Measurements from ENCODE around the gene JUP.
A peak's percentile ranks its signal among the peaks of the same experiment; 100 is the strongest.

JUP gene

DNA sequence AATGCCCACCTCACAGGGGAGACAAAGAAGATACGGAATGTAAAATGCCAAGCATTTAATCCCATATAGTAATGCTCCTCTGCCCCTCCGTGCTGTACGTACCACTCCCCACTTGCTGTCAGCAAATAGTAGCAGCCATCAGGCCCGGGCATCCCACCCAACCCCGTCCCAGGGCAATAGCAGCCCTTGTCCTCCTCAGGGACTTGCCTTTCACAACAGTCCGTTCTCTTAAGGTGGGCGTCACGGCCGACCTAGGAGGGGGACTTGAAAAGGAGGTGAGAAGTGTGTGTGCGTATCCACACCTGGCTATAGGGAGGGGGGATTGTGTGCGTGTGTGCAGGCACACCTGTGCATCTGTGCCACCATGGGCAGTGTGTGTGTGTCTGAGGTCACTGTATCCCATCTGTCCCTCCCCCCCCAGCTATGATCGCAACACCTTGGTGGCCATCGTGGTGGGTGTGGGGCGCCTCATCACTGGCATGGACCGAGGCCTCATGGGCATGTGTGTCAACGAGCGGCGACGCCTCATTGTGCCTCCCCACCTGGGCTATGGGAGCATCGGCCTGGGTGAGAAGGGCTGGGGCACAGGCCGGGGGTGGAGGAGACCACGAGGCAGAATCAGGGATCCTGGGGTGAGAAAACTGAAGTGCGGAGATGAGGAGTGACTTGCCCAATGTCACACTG, 30.3 kb upstream of the JUP start:
- Histone ChIP-seq H4K8ac (ENCODE audit: low read length) (no peak overlapping the region), H3K4me2 (ENCODE audit: low read length, poor library complexity, severe bottlenecking) (no peak overlapping the region), H2BK12ac (ENCODE audit: low read length in 2 of 2) (no peak overlapping the region), H3K27me3 (ENCODE audit: control insufficient read depth in 1 of 2, insufficient read depth in 1 of 2, low read length in 2 of 2) (no peaks in the 10 kb centered on the region), H2AK5ac (ENCODE audit: low read length, severe bottlenecking) (no peak overlapping the region), H3K18ac (ENCODE audit: low read depth in 1 of 2, low read length in 2 of 2) (no peak overlapping the region), H3K79me1 (replicated peaks; ENCODE audit: low read length, poor library complexity, severe bottlenecking) (peaks cover 28% of the 10 kb centered on the region), H3K36me3 (ENCODE audit: control insufficient read depth in 1 of 2, insufficient read depth in 2 of 2, low read depth in 1 of 2, low read length in 2 of 2) (peaks cover 39 to 49% of the 10 kb centered on the region in 2 experiments), H3K4me3 (ENCODE audit: insufficient read depth in 1 of 2, low read depth in 1 of 2, low read length in 2 of 2) (no peak overlapping the region), H3K14ac (ENCODE audit: low read length in 2 of 2) (no peak overlapping the region), H3K23ac (ENCODE audit: low read length in 2 of 2) (no peak overlapping the region), H3K4ac (ENCODE audit: low read depth in 1 of 2, low read length in 2 of 2) (no peak overlapping the region), H2BK15ac (ENCODE audit: low read depth, poor library complexity, severe bottlenecking) (no peak overlapping the region), H2BK5ac (ENCODE audit: low read depth, low read length, poor library complexity, severe bottlenecking) (no peak overlapping the region), H3K9me3 (ENCODE audit: control insufficient read depth, low read length) (no peaks in the 10 kb centered on the region), H2BK120ac (ENCODE audit: low read depth, low read length) (no peak overlapping the region), H3K27ac (ENCODE audit: low read length, poor library complexity, severe bottlenecking) (no peak overlapping the region), H3K4me1 (ENCODE audit: control insufficient read depth, insufficient read depth, low read depth, low read length) (peaks cover 28% of the 10 kb centered on the region), H2AFZ (ENCODE audit: low read depth, low read length) (no peak overlapping the region), H4K91ac (ENCODE audit: low read length) (no peak overlapping the region), H3K9ac (ENCODE audit: low read length) (no peak overlapping the region)
- no peak for DNase-seq
- 97% methylated on average over 22 of the region's 23 CpGs for WGBS

- Histone ChIP-seq H2AK5ac (ENCODE audit: low read length, severe bottlenecking) (peak overlapping the region; percentile 97), H3K9me3 (ENCODE audit: control insufficient read depth, low read length) (no peaks in the 10 kb centered on the region), H3K27ac (ENCODE audit: low read length, poor library complexity, severe bottlenecking) (peak overlapping the region; percentile 94), H2BK15ac (ENCODE audit: low read depth, poor library complexity, severe bottlenecking) (peak overlapping the region; percentile 84), H3K23ac (ENCODE audit: low read length in 2 of 2) (peak overlapping the region in 1 of 2 experiments; percentile 91), H2AFZ (ENCODE audit: low read depth, low read length) (no peak overlapping the region), H3K9ac (ENCODE audit: low read length) (peak overlapping the region; percentile 95), H3K4me2 (ENCODE audit: low read length, poor library complexity, severe bottlenecking) (peak overlapping the region; percentile 84), H3K4ac (ENCODE audit: low read depth in 1 of 2, low read length in 2 of 2) (no peak overlapping the region), H3K4me3 (ENCODE audit: insufficient read depth in 1 of 2, low read depth in 1 of 2, low read length in 2 of 2) (peak overlapping the region in 1 of 2 experiments; percentile 97), H3K4me1 (ENCODE audit: control insufficient read depth, insufficient read depth, low read depth, low read length) (peaks cover 47% of the 10 kb centered on the region), H3K18ac (ENCODE audit: low read depth in 1 of 2, low read length in 2 of 2) (peak overlapping the region in 1 of 2 experiments; percentile 87), H2BK12ac (ENCODE audit: low read length in 2 of 2) (peak overlapping the region in 1 of 2 experiments; percentile 75), H4K91ac (ENCODE audit: low read length) (no peak overlapping the region), H2BK5ac (ENCODE audit: low read depth, low read length, poor library complexity, severe bottlenecking) (peak overlapping the region; percentile 69), H3K27me3 (ENCODE audit: control insufficient read depth in 1 of 2, insufficient read depth in 1 of 2, low read length in 2 of 2) (no peaks in the 10 kb centered on the region), H4K8ac (ENCODE audit: low read length) (no peak overlapping the region), H3K14ac (ENCODE audit: low read length in 2 of 2) (peak overlapping the region in 1 of 2 experiments; percentile 31), H2BK120ac (ENCODE audit: low read depth, low read length) (no peak overlapping the region), H3K79me1 (replicated peaks; ENCODE audit: low read length, poor library complexity, severe bottlenecking) (peaks cover 26% of the 10 kb centered on the region), H3K36me3 (ENCODE audit: control insufficient read depth in 1 of 2, insufficient read depth in 2 of 2, low read depth in 1 of 2, low read length in 2 of 2) (peaks cover 29 to 35% of the 10 kb centered on the region in 2 experiments)
- DNase-seq = peak; percentile 62
- 9% methylated on average over 1 of the region's 1 CpG for WGBS
Measured at GRCh38 chr17:41814195-41814594, 27.7 kb upstream of the JUP start.

GRCh38 chr17:41813699-41814124, 27.2 kb upstream of the JUP start:
- Histone ChIP-seq H3K9ac (ENCODE audit: low read length) (peak overlapping the region; percentile 95), H3K79me1 (replicated peaks; ENCODE audit: low read length, poor library complexity, severe bottlenecking) (peaks cover 26% of the 10 kb centered on the region), H3K23ac (ENCODE audit: low read length in 2 of 2) (peak overlapping the region in 1 of 2 experiments; percentile 91), H3K27me3 (ENCODE audit: control insufficient read depth in 1 of 2, insufficient read depth in 1 of 2, low read length in 2 of 2) (no peaks in the 10 kb centered on the region), H3K18ac (ENCODE audit: low read depth in 1 of 2, low read length in 2 of 2) (peak overlapping the region; percentile 12 to 87), H2AK5ac (ENCODE audit: low read length, severe bottlenecking) (peak overlapping the region; percentile 97), H3K14ac (ENCODE audit: low read length in 2 of 2) (peak overlapping the region; percentile 0 to 61), H3K4ac (ENCODE audit: low read depth in 1 of 2, low read length in 2 of 2) (peak overlapping the region; percentile 57 to 92), H2BK120ac (ENCODE audit: low read depth, low read length) (no peak overlapping the region), H4K91ac (ENCODE audit: low read length) (peak overlapping the region; percentile 1), H3K4me1 (ENCODE audit: control insufficient read depth, insufficient read depth, low read depth, low read length) (peaks cover 48% of the 10 kb centered on the region), H3K4me2 (ENCODE audit: low read length, poor library complexity, severe bottlenecking) (peak overlapping the region; percentile 84), H2BK15ac (ENCODE audit: low read depth, poor library complexity, severe bottlenecking) (peak overlapping the region; percentile 84), H2BK12ac (ENCODE audit: low read length in 2 of 2) (peak overlapping the region; percentile 75 to 80), H3K9me3 (ENCODE audit: control insufficient read depth, low read length) (no peaks in the 10 kb centered on the region), H4K8ac (ENCODE audit: low read length) (no peak overlapping the region), H3K4me3 (ENCODE audit: insufficient read depth in 1 of 2, low read depth in 1 of 2, low read length in 2 of 2) (peak overlapping the region; percentile 84 to 97), H3K36me3 (ENCODE audit: control insufficient read depth in 1 of 2, insufficient read depth in 2 of 2, low read depth in 1 of 2, low read length in 2 of 2) (peaks cover 28 to 31% of the 10 kb centered on the region in 2 experiments), H3K27ac (ENCODE audit: low read length, poor library complexity, severe bottlenecking) (peak overlapping the region; percentile 94), H2BK5ac (ENCODE audit: low read depth, low read length, poor library complexity, severe bottlenecking) (peak overlapping the region; percentile 69), H2AFZ (ENCODE audit: low read depth, low read length) (no peak overlapping the region)
- 14% methylated on average over 9 of the region's 9 CpGs for WGBS
- DNase-seq = peak; percentile 27

- Histone ChIP-seq H3K79me1 (replicated peaks; ENCODE audit: low read length, poor library complexity, severe bottlenecking) (peaks cover 26% of the 10 kb centered on the region), H2AFZ (ENCODE audit: low read depth, low read length) (peak overlapping the region; percentile 47), H3K27me3 (ENCODE audit: control insufficient read depth in 1 of 2, insufficient read depth in 1 of 2, low read length in 2 of 2) (no peaks in the 10 kb centered on the region), H3K4me1 (ENCODE audit: control insufficient read depth, insufficient read depth, low read depth, low read length) (peaks cover 48% of the 10 kb centered on the region), H3K27ac (ENCODE audit: low read length, poor library complexity, severe bottlenecking) (peak overlapping the region; percentile 94), H3K4me2 (ENCODE audit: low read length, poor library complexity, severe bottlenecking) (peak overlapping the region; percentile 84), H3K18ac (ENCODE audit: low read depth in 1 of 2, low read length in 2 of 2) (peak overlapping the region; percentile 87 to 91), H2AK5ac (ENCODE audit: low read length, severe bottlenecking) (peak overlapping the region; percentile 97), H3K23ac (ENCODE audit: low read length in 2 of 2) (peak overlapping the region in 1 of 2 experiments; percentile 61), H3K9me3 (ENCODE audit: control insufficient read depth, low read length) (no peaks in the 10 kb centered on the region), H3K4ac (ENCODE audit: low read depth in 1 of 2, low read length in 2 of 2) (peak overlapping the region; percentile 80 to 92), H2BK5ac (ENCODE audit: low read depth, low read length, poor library complexity, severe bottlenecking) (peak overlapping the region; percentile 61), H4K91ac (ENCODE audit: low read length) (peak overlapping the region; percentile 92), H3K36me3 (ENCODE audit: control insufficient read depth in 1 of 2, insufficient read depth in 2 of 2, low read depth in 1 of 2, low read length in 2 of 2) (peaks cover 30 to 33% of the 10 kb centered on the region in 2 experiments), H2BK15ac (ENCODE audit: low read depth, poor library complexity, severe bottlenecking) (peak overlapping the region; percentile 80), H3K4me3 (ENCODE audit: insufficient read depth in 1 of 2, low read depth in 1 of 2, low read length in 2 of 2) (peak overlapping the region; percentile 84 to 97), H2BK12ac (ENCODE audit: low read length in 2 of 2) (peak overlapping the region; percentile 52 to 75), H3K9ac (ENCODE audit: low read length) (peak overlapping the region; percentile 95), H3K14ac (ENCODE audit: low read length in 2 of 2) (peak overlapping the region; percentile 0 to 94), H4K8ac (ENCODE audit: low read length) (peak overlapping the region; percentile 75), H2BK120ac (ENCODE audit: low read depth, low read length) (peak overlapping the region; percentile 83)
- WGBS = 1% methylated on average over 11 of the region's 12 CpGs
- no peak for DNase-seq
Measured at GRCh38 chr17:41813152-41813680, 26.7 kb upstream of the JUP start.
